Activated gamma-delta T cell (primary cell): ENCODE measurements around the gene AOPEP.

ENCODE experiments used
- DNase-seq: peaks from one replicate; lab custom pipeline; 2025; lab: John Stamatoyannopoulos, UW
- total RNA-seq, 2 donors: gene quantifications; one replicate each; lab custom pipeline; 2026; lab: John Stamatoyannopoulos, UW

Gene AOPEP, protein sequence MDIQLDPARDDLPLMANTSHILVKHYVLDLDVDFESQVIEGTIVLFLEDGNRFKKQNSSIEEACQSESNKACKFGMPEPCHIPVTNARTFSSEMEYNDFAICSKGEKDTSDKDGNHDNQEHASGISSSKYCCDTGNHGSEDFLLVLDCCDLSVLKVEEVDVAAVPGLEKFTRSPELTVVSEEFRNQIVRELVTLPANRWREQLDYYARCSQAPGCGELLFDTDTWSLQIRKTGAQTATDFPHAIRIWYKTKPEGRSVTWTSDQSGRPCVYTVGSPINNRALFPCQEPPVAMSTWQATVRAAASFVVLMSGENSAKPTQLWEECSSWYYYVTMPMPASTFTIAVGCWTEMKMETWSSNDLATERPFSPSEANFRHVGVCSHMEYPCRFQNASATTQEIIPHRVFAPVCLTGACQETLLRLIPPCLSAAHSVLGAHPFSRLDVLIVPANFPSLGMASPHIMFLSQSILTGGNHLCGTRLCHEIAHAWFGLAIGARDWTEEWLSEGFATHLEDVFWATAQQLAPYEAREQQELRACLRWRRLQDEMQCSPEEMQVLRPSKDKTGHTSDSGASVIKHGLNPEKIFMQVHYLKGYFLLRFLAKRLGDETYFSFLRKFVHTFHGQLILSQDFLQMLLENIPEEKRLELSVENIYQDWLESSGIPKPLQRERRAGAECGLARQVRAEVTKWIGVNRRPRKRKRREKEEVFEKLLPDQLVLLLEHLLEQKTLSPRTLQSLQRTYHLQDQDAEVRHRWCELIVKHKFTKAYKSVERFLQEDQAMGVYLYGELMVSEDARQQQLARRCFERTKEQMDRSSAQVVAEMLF
- 9.9 to 13.9 reads per million in 2 donors for total RNA-seq

DNA sequence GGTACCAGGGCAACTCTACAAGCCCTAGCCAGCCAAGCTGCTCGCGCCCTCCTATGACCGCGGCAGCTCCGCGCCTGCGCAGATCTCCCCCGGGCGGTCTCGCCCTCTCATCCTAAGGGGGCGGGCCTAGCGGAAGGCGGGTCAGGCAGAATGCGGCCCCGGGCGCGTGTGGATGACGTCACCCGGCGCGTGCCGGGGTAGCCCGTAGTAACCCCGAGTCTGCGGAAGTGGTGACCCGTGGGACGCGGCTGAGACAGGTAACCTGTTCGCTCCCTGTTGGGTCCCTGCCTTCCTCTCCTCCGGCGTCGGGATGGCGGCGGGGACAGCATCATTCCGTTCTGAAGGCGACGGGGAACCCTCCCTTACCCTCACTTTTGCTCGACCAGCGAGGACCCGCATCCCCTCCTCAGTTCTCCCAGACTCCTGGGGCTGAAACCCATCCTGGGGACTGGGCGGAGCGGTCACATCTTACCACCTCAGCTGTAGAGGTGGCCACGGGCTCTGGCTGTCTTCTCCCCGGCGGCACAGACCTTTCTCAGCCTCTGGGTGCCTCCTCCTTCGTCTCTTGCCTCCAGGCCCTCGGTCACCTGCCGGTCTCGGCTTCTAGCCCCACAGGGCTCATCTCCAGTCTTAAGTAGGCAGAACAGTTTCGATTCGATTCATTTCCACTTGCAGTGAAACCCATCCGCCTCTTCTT lies at the start of gene AOPEP:
Gene AOPEP (plus strand): TSS at position 205 of the 697 bp plus-strand sequence. CDS start 33,085 bp downstream, outside the sequence.
- peak; percentile 99 for DNase-seq

DNA sequence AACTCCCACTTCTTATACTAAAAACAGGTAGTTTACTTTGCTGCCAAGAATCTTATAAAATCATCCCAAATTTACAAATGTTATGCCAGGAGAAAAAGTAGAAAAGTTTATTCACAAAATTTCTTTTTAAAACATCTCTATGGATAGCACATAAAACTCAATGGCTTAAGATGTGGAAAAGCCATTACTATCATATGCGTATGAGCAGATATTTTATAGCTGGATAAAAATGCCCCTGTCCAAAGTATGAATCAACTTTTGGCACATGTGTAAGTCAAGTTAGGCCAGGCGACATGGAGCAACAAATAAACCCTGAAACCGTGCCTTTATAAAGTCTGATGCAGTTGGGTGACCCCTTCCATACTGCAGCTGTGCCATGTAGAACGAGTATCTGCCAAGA lies 48.6 kb upstream of the AOPEP start:
- DNase-seq = no peak

DNA sequence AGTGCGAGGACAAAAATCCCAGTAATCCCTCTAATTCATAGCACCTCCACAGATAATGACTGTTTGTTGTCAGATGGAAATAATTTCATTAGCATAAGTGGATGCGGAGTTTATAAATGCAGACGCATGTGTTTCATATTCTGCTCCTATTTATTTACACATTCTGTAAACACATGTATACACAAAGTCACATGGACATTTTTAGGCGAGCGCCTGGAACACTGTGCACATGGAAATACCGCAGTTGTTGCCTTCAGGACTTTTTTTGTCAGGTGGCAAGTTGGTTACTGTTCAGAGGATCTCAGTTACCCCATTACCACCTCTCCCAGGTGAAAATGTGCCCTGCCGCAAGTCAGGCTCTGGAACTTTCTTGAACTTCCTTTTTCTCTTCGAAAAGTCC lies 46.9 kb upstream of the AOPEP start:
- no peak for DNase-seq

DNA sequence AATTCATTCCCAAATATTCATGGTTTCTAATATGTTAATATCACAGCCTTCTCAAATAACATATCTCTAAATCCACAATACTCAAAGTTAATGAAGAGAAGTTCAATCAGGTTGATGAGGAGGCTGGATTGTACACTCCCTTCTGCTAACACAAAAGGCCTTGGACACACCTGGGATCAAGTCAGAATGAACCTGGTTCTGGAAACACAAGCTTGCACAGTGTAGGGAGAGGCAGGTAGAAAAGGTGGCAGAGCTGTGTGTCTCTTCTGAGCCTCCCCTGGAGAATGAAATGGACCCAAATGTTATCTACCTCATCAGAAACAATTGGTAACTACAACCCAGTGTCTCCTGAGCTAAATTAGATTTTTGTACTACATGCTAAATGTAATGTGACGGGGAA lies 46.5 kb upstream of the AOPEP start:
- no peak for DNase-seq

DNA sequence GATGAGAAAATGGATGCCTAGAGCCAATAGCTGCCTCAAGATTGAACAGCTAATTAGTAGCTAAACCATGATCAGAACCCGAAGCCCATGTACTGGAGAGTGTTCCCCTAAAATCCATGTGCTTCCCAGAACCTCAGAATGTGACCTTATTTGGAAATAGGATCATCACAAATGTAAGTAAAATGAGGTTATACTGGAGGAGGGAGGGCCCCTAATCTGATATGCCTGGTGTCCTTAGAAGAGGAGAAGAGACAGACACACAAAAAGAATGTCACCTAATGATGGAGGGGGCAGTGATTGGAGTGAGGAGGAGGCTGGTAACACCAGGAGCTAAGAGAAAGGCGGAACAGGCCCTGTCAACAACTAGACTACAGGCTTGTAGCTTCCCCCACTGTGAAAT lies 45.9 kb upstream of the AOPEP start:
- DNase-seq = no peak

DNA sequence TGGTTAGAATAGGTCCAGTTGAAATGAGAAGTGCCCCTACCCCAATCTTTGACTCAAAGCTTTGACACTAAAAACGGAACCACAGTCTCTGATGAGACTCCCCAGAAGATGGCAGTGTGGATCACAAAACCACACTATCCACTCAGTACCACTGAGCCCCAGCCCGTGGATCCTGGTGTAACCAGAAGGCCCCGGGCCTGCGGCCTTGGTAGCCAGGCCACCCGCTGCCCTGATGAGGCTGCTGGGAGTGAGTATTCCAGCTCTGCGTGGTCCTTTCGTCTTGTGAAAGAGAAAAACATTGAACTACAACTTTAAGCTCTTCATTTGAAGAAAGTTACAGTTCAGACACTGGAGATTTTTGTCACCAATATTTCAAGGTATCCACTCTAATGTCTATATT lies 45.0 kb upstream of the AOPEP start:
- no peak for DNase-seq

DNA sequence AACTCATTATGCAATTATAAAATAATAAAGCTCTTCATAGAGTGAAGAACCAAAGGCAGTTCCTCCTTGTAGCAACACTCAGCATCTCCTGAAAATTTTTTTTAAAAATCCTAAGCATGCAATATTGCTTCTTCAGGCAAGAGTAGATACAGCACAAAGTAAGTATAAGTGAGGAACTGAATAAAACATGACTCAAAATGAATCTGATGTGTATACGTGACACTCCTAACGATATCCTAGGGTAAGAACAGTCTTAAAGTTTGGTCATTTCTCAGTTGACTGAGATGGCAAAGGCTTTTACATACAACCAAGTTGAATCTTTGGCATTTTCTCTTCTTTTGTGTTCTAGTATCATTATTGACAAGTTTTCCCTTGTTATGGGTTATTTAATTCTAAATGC lies 41.1 kb upstream of the AOPEP start:
- DNase-seq = no peak

DNA sequence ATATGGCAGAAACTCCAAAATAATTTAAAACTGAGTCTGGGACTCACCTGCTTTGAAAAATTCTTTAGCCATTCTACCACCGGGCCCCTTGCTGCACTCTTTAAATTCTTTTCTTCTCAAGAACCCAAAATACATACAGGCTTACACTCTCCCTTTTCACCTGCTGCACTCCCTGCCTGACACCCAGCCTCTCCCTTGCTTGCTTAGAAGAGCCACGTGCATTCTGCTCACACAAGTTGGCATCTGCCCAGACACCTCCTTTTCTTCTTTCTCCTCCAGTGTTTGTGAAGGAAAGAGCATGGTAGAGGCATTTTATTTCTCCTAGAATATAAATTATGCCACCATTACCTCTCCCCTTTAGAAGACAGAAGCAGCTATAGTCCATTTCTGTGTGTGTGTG lies 39.0 kb upstream of the AOPEP start:
- no peak for DNase-seq

DNA sequence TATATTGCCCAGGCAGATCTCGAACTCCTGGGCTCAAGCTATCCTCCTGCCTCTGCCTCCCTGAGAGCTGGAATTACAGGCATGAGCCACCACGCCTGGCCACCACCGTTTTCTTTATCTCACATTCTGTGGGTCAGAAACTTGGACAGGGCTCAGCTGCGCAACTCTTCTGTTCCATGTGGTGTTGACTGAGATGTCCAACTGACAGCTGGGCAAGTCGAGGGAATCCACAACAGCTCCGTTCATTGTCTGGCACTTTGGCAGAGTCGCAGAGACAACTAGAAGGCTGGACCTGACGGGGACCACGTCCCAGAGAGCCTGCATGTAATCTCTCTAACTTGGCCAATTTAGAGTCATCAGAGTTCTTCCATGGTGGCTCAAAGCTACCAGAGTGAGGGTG lies 36.2 kb upstream of the AOPEP start:
- DNase-seq = no peak

DNA sequence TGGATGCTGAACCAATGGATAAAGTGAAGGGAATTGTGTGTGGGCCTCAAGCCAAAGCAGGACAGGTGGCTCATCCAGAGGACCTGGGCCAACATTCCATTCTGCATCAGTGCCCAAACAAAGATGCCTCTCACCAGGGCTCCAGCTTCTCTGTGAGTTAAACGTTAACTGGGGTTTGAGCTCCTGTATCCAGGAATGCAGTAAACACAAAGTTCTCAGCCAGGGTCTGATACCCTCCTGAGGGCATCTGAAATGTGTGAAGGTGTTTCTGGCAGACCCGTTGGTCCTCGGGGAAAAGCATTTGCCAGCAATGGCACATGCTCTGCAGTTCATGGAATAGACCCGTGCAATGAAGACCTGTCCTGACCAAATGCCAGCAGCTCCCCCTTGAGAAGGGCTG lies 33.9 kb upstream of the AOPEP start:
- no peak for DNase-seq

DNA sequence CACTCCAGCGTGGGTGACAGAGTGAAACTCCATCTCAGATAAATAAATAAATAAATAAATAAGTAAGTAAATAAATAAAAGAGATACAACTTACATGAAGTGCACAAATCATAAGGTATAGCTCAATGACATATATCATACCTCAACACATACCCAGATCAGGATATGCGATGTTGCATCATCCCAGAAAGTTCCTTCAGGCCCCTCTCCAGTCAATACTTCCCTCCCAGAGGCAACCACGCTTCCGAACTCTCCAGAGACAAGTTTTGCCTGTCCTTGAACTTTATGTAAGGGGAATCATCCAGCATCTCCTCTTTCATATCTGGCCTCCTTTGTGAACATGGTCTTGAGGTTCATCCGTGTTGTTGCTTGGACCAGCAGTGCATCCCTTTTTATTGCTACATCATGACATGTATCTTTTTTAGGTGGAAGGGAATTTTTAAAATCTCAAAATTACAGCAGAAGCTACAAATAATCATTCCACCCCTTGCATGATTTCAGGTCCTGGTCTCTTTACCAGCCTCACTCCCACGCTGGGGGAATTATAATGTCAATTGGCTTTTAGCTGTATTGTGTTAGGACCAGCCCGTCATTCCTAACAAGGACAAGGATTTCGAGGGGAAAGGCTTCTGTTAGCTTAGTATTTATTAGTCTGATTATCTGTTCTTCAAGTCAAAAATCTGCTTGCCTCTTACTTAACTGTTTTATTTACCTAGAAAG lies 32.9 kb upstream of the AOPEP start:
- no peak for DNase-seq

DNA sequence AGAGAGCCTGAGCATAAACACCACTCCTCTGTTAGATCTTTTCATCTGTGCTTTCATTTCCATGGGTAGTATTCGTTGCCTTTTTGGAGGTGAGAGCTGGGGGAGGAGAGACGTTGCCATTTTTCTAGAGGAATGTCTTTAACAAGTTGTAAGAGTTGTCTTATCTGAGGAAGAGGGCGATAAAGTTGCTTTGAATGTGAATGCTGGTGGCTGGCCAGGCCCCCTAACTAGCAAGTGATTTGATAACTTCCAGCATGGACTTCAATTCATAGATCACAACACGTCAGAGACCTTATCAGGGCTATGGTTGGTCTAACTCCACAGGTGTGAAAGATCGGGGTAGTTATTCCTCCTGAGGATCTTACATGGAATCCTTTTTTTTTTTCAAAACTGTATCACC lies 30.0 kb upstream of the AOPEP start:
- DNase-seq = no peak

DNA sequence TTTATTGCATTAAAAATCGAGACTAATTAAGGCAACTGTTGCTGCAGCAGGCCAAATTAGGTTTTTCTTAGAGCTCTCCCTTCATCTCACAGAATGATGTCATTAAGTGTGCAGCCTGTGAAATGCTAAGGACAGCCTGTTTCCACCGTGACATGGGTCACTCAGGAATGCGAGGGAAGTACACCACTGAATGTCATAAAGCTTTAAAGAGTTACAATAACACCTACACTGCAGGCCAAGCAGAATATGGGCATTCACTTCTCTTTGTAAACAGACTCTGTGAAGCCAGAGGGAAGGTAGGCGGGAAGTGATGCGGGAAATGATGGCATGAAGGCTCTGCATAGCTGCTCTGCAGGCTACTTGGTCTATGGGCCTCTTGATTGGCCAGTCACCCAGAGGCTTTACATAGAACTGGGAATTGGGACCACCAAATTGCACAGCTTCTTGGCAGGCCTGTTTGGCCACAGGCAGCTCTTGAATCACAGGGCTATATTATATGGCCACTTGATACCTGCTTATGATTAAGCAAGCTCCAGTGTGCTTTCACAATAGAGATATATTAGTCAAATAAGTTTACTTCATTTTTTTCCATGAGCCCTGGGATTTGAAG lies 28.4 kb upstream of the AOPEP start:
- no peak for DNase-seq

DNA sequence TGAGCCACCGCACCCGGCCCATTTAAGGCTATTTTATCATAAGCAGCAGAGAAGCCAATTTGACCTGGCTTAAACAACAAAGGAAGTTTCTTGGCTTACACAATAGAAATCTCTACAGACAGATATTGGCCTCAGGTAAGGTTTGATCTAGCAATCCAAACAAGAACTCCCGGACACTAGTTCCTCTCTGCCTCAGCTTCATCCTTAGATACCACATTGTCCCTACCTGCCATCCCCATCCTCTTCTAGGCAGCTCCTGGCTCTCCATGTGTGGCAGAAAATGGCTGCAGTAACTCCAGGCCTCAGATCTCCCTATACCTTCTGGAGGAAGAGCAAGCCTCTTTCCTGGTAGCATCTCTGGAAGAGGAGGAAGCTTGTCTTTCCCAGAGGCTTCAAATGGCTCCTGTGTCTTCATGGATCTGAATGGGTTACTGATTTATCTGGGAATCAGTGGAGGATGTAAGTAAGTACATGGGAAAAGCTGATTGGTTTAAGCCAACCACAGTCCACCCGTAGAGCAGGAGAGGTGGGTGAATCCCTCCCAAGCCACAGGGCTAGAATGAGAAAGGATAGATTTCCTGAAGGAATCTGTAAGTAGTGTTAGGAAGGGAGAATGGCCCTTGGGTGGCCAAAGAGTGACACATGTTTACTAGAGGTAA lies 26.7 kb upstream of the AOPEP start:
- DNase-seq = no peak

DNA sequence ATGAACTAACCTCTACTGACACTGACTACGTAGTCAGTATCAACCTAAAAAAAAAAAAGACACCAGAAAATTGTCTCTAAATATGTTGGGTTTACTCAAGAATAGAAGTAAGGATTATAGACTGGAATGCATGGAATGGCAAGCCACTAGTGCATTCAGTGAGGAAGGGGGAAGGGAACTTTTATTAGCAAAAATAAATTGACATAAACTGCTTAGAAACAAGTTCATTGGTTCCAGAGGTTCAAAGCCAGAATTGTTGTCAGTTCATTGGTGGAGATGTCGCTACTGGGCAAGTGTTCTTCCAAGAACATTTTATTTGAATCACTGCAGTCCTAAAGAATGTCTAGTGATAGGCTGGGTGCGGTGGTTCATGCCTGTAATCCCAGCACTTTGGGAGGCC lies 26.1 kb upstream of the AOPEP start:
- no peak for DNase-seq

DNA sequence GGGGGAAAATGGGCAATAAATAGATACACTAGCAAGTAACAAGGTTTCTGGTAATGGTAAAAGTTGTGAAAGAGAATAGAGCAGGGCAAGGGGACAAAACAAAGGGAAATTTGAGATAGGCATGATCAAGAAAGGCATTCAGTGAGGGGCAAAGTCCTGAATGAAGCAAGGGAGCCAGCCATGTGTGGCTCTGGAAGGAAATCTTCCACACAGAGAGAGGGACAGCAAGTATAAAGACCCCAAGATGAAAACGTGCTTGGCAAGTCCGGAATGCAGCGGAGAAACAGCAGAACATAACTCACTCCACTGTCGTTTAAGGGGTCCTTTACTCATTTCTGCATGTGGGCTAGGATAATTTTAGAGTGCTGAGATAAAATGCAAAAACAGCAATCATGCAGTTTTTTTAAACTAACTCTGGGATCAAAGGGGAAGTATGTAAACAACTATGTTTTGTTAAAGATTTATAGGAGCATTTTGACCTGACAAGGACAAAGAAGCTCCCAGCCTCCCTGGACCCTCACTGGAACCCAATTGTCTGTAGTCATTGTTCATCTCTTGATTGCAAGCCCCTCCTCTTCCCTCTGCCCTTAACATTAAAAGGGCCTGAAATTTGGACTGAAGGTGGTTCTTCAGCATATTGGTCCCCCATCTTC lies 22.9 kb upstream of the AOPEP start:
- no peak for DNase-seq

DNA sequence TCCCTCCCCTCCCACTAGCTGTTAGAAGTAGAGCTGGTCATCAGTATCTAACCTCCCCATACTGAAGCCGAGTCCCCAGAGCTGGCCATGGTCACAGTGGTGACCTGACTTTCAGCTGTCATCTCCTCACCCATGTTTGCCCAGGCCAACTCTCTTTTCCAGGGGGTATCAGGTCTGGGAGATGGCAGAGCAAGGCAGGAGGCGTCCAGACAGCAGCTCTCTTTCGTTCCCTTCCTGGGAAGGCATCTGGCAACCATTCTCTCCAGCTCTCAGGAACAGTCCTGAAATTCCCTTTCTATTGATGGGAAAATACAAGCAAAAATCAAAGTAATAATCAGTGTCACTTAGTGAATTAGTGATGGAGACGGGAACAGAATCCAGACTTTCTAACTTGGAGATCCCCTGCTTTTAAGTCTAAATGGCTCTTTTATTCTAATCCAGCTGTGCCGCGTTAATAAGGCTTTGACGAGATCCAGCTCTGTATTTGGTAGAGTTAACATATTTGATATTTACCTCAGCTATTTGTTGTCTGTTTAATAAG lies 21.3 kb upstream of the AOPEP start:
- no peak for DNase-seq

DNA sequence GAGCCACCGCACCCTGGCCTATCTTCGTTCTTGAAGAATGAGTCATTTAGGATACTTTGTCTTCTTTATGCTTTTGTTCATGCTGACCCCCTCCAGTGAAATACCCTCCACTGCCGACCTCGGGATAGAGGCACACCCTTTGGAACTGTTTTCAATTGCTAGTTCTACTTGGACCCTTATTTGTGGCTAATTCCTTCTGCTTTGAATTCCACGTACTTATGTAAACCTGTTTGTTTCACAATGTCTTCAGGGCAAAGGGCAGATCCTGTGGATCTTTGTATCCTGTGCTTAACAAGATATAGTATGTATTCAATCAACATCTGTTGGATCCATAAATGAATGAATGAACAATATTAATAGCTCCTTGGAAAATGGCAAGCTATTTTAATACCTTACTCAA lies 19.6 kb upstream of the AOPEP start:
- no peak for DNase-seq

DNA sequence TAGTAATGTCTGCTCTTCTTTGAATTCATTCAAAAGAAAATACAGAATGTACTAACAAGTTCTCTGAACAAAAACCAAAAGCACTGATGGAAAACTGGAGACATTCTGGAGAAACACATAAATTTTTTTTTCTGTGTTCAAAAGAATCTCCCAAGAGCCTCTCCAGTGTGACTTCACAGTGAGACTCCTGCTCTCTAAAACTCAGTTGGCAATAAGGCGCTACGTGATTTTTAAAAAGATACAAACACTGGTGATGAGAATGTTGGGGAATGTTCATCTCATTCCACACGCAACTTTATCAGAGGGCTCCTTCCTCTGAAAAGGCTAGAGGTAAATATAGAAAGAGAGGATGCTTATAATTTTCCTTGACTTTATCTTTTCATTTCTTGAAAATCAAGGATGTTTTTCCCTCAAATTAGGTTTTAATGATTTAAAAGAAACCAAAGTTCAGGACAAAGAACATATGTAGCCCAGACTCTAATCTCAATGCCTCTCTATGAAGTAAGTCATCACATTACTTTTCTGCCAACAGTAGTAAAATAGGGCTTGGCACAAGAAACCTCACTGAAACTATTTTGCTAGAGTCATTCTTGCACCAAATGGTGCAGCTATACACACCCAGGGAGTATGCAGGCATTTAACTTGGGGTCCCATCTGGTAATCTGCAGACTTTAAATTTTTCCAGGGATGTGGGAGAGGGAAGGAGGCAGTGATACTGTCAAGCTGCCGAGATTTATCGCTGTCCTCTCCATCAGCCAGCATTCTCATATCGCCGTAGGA lies 12.9 kb upstream of the AOPEP start:
- DNase-seq = no peak
